Gastroesophageal sphincter (tissue), 4 donors: ENCODE measurements around the gene KLK3. TPM values are rescaled to one million over a fixed set of nuclear protein-coding genes. Genes with fewer than 3 reads are reported as not detected.

Experiments
- ATAC-seq: fragments of 150-250 bp; one replicate; pipeline ENCODE4 v1.9.1; 2016; ENCODE audit warnings: mild to moderate bottlenecking, moderate library complexity
- H3K27ac ChIP-seq, 4 donors: fragments of 200-600 bp; sonication (generic) in 3 of 4; 1 replicate in 3 of 4; 2 replicates in 1 of 4; pipeline ENCODE4 v1.5.1; 2016 to 2019
- H3K27me3 ChIP-seq: fragments of 200-600 bp; sonication (generic); one replicate; pipeline ENCODE4 v1.5.1; 2019
- H3K36me3 ChIP-seq, 2 donors: fragments of 200-600 bp; sonication (generic); one replicate each; pipeline ENCODE4 v1.5.1; 2019; ENCODE audit warnings: control low read depth in 1 of 2
- H3K4me1 ChIP-seq, 3 donors: fragments of 200-600 bp; sonication (generic); 1 replicate in 2 of 3; 2 replicates in 1 of 3; pipeline ENCODE4 v1.5.1; 2016 to 2019; ENCODE audit warnings: control low read depth in 2 of 3
- H3K4me3 ChIP-seq, 2 donors: fragments of 200-600 bp; sonication (generic); one replicate each; pipeline ENCODE4 v1.5.1; 2019; ENCODE audit warnings: mild to moderate bottlenecking in 1 of 2, moderate library complexity in 1 of 2
- H3K9me3 ChIP-seq, 3 donors: fragments of 200-600 bp; sonication (generic); one replicate each; pipeline ENCODE4 v1.5.1; 2017 to 2019; ENCODE audit warnings: control low read depth in 2 of 3
- CTCF ChIP-seq, 4 experiments: fragments of 200-600 bp in 2 of 4; fragments of 450-650 bp in 2 of 4; sonication (generic) in 1 of 4; IDR thresholded peaks; one replicate each; pipeline ENCODE4 v1.5.1; 2017 to 2019; ENCODE audit warnings: antibody characterized with exemption in 4 of 4, mild to moderate bottlenecking in 2 of 4, moderate library complexity in 2 of 4
- EP300 ChIP-seq: sonication (generic); formaldehyde crosslinking; IDR thresholded peaks from one replicate; pipeline ENCODE4 v1.6.1; 2017; ENCODE audit warnings: antibody characterized with exemption, mild to moderate bottlenecking
- POLR2A ChIP-seq, 2 donors: fragments of 450-650 bp; IDR thresholded peaks; one replicate each; pipeline ENCODE4 v1.6.1; 2017; ENCODE audit warnings: antibody characterized with exemption in 2 of 2, mild to moderate bottlenecking in 2 of 2, moderate library complexity in 1 of 2
- POLR2AphosphoS5 ChIP-seq: sonication (generic); formaldehyde crosslinking; IDR thresholded peaks from one replicate; pipeline ENCODE4 v1.6.1; 2017; ENCODE audit warnings: antibody characterized with exemption
- WGBS, 2 donors: methylation state at CpG; one replicate each; pipeline ENCODE4 v1.1.5; 2018; ENCODE audit warnings: low coverage in 1 of 2; 5-methylcytosine and 5-hydroxymethylcytosine counted together
- total RNA-seq, 4 donors: library from RNA; depleted of rRNA; stranded (reverse); fragments of >200 nt; gene quantifications; one replicate each; pipeline ENCODE4 v1.1.0, GENCODE V29; 2016

Gene KLK3
- total RNA-seq, 4 donors from 2014 or later, result not detected

DNA sequence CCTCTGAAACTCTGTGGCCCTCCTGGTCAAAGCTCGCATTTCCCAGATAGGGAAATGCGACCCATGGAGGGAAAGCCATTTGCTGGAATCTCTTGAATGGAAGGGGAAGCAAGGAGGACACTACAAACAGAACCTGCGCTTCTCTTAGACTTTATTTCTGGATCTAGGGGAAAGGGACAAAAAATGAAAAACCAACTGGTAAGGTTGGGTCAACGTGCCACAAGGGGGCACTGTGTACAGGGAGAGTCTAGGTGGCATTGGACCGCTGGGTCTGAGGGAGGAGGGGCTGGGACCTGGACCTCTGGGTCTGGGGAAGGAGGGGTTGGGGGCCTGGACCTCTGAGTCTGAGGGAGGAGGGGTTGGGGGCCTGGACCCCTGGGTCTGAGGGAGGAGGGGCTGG is 51.5 kb downstream of the KLK3 start:
- TF ChIP-seq POLR2A (IDR thresholded peaks at IDR 0.05), result no peak
- TF ChIP-seq EP300, result no peak
- no peak for TF ChIP-seq POLR2AphosphoS5
- peak in 1 of 4 experiments; percentile 11 for TF ChIP-seq CTCF (IDR thresholded peaks at IDR 0.05)
- no peak overlapping the region for H3K27ac ChIP-seq
- ATAC-seq, result no peak
- H3K9me3 ChIP-seq, result peaks cover 0 to 6% (median 0%) of the 10 kb centered on the region in 3 donors
- peaks cover 81% of the 10 kb centered on the region for H3K27me3 ChIP-seq
- H3K4me3 ChIP-seq, result no peak overlapping the region
- WGBS, 2 donors, result 15 to 20% methylated on average over 2 to 3 of the region's 5 CpGs
- peaks cover 0 to 8% (median 0%) of the 10 kb centered on the region in 3 donors for H3K4me1 ChIP-seq
- H3K36me3 ChIP-seq, result no peaks in the 10 kb centered on the region

- H3K36me3 ChIP-seq, result no peaks in the 10 kb centered on the region
- peaks cover 0 to 8% (median 0%) of the 10 kb centered on the region in 3 donors for H3K4me1 ChIP-seq
- ATAC-seq, result no peak
- no peak overlapping the region for H3K27ac ChIP-seq
- 29% methylated on average over 4 of the region's 25 CpGs; no CpG with 5 or more reads in 1 of the 2 donors for WGBS, 2 donors
- TF ChIP-seq CTCF (IDR thresholded peaks at IDR 0.05) (no peak), POLR2A (IDR thresholded peaks at IDR 0.05) (no peak), EP300 (no peak), POLR2AphosphoS5 (no peak)
- H3K4me3 ChIP-seq, result no peak overlapping the region
- peaks cover 0 to 6% (median 0%) of the 10 kb centered on the region in 3 donors for H3K9me3 ChIP-seq
- H3K27me3 ChIP-seq, result peaks cover 100% of the 10 kb centered on the region
Observed at GRCh38 chr19:50908336-50908735, 53.6 kb downstream of the KLK3 start.

DNA sequence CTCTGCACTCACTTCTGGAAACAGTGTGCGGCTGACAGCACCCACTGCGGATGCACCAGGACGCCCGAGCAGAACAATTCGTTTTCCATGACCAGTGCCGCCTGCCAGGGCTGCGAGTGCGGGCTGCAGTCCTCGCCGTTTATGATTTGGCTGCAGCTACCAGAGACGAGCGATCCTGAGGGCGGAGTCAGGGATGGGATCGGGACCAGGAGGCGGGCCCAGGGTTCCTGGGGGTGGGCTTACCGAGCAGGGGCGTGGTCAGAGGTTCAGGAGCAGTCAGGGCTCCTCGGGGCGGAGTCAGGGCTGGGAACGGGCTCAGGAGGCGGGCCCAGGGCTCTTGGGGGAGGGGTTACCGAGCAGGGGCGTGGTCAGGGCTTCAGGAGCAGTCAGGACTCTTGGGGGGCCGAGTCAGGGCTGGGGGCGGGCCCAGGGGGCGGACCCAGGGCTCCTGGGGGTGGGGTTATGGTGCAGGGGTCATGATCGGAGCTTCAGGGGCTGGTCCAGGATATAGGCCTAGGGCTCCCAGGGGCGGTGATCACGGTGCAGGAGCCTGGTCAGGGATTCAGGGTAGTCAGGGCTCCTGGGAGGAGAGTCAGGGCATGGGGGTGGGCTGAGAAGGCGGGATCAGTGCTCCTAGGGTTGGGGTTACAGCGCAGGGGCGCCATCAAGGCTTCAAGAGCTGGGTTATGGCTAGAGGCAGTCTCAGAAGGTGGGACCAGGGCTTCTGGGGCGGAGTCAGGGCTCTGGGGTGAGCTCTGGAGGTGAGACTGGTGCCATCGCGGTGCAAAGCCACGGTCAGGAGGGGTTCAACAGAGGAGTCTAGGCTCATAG is 54.7 kb downstream of the KLK3 start:
- WGBS, 2 donors, result 0 to 1% methylated on average over 8 to 18 of the region's 36 CpGs
- peaks cover 0 to 6% (median 0%) of the 10 kb centered on the region in 3 donors for H3K9me3 ChIP-seq
- no peak overlapping the region for H3K27ac ChIP-seq
- peaks cover 0 to 8% (median 0%) of the 10 kb centered on the region in 3 donors for H3K4me1 ChIP-seq
- ATAC-seq, result no peak
- no peaks in the 10 kb centered on the region for H3K36me3 ChIP-seq
- H3K27me3 ChIP-seq, result peaks cover 91% of the 10 kb centered on the region
- TF ChIP-seq POLR2AphosphoS5, result no peak
- no peak overlapping the region for H3K4me3 ChIP-seq

Other genes with a start within 250 kb of the KLK3 start
- under 1 TPM in 1 of 4 donors, not detected in 3; 0.42 TPM for gene SYT3, start 215.0 kb upstream of the KLK3 start, total RNA-seq
- gene C19orf81, start 205.5 kb upstream of the KLK3 start, total RNA-seq, result not detected
- under 1 TPM in 3 of 4 donors, not detected in 1; 0.15 to 0.40 (median 0.31) TPM for gene SHANK1, start 135.1 kb upstream of the KLK3 start, total RNA-seq
- 10 to 100 TPM in 2 of 4 donors, 1 to 10 TPM in 2; 4.6 to 17.1 (median 8.4) TPM for gene CLEC11A, start 131.6 kb upstream of the KLK3 start, total RNA-seq
- not detected for gene GPR32, start 84.5 kb upstream of the KLK3 start, total RNA-seq
- not detected for gene ACP4, start 64.5 kb upstream of the KLK3 start, total RNA-seq
- not detected for gene KLK1, start 31.1 kb upstream of the KLK3 start, total RNA-seq
- not detected for gene KLK15, start 21.3 kb upstream of the KLK3 start, total RNA-seq
- gene KLK2, start 18.5 kb downstream of the KLK3 start, total RNA-seq, result not detected
- gene KLK4, start 56.5 kb downstream of the KLK3 start, total RNA-seq, result not detected
- gene KLK5, start 98.1 kb downstream of the KLK3 start, total RNA-seq, result 1 to 10 TPM in 1 of 4 donors, not detected in 3; 1.2 TPM
- 1 to 10 TPM in 2 of 4 donors, not detected in 2; 1.1 to 7.8 TPM for gene KLK6, start 114.7 kb downstream of the KLK3 start, total RNA-seq
- gene KLK7, start 129.0 kb downstream of the KLK3 start, total RNA-seq, result 10 to 100 TPM in 1 of 4 donors, under 1 TPM in 1, not detected in 2; 0.31 to 16.7 TPM
- gene KLK8, start 146.7 kb downstream of the KLK3 start, total RNA-seq, result 1 to 10 TPM in 2 of 4 donors, not detected in 2; 2.3 to 4.6 TPM
- gene KLK10, start 164.8 kb downstream of the KLK3 start, total RNA-seq, result 1 to 10 TPM in 3 of 4 donors, not detected in 1; 1.7 to 6.7 (median 4.1) TPM
- gene KLK11, start 171.7 kb downstream of the KLK3 start, total RNA-seq, result 10 to 100 TPM in 1 of 4 donors, under 1 TPM in 1, not detected in 2; 0.78 to 12.3 TPM
- gene KLK12, start 180.1 kb downstream of the KLK3 start, total RNA-seq, result 1 to 10 TPM in 1 of 4 donors, under 1 TPM in 2, not detected in 1; 0.40 to 1.2 (median 0.54) TPM
- gene KLK13, start 210.2 kb downstream of the KLK3 start, total RNA-seq, result 1 to 10 TPM in 3 of 4 donors, not detected in 1; 1.3 to 6.1 (median 5.1) TPM
- not detected for gene KLK14, start 228.0 kb downstream of the KLK3 start, total RNA-seq